A673 (cell line): Measurements from ENCODE around the gene EFNA5.

Source experiments
- CTCF ChIP-seq: fragments of 300-800, 200-600 bp; sonication (generic); conservative IDR thresholded peaks from 2 replicates; pipeline ENCODE4 v1.5.1; 2017; ENCODE audit warnings: low read depth, mild to moderate bottlenecking, antibody characterized with exemption, low read length, moderate library complexity, mixed read lengths
- EZH2 ChIP-seq: fragments of 200-600 bp; sonication (generic); IDR thresholded peaks from 2 replicates; pipeline ENCODE4 v1.6.1; 2017; ENCODE audit warnings: borderline replicate concordance, low read depth, mild to moderate bottlenecking, mixed read lengths, antibody characterized with exemption, low read length; ENCODE audit not compliant: poor library complexity, severe bottlenecking

DNA sequence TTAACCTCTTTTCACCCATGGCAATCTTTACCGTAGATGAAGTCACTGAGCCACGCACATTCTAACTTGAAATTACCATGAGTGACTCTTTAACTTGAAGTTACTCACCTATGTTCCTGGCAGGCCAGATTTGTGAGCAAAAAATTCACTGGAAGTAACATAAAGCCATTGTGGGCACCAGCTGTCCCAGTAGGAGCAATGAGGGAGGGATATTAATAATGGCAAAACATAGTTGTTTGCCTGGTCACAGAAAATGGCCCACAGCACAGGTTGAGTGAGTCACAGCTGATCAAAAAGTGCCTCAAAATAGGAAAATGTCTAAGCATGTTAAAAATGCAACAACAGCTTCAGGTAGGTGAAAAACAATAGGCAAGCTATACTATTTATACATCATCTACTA is 146.6 kb downstream of the EFNA5 start:
- no peak for TF ChIP-seq EZH2
- no peak for TF ChIP-seq CTCF
